Measurements from ENCODE around the gene KIF17.

KIF17 gene

GRCh38 chr1:20724364-20725188, 6.8 kb upstream of the KIF17 start:
- DNase-seq (ENCODE audit: low read depth in 2 of 2): no peak
- H3K4me3 ChIP-seq (replicated peaks in 1 of 2; ENCODE audit: low read depth in 2 of 2, low read length in 2 of 2): no peak overlapping the region
- TF ChIP-seq CTCF (IDR thresholded peaks at IDR 0.05; ENCODE audit: low read depth, low read length): no peak

GRCh38 chr1:20723537-20724363, 5.9 kb upstream of the KIF17 start:
- TF ChIP-seq CTCF (IDR thresholded peaks at IDR 0.05; ENCODE audit: low read depth, low read length): no peak
- no peak overlapping the region for H3K4me3 ChIP-seq (replicated peaks in 1 of 2; ENCODE audit: low read depth in 2 of 2, low read length in 2 of 2)
- no peak for DNase-seq (ENCODE audit: low read depth in 2 of 2)

GRCh38 chr1:20723159-20723536, 5.3 kb upstream of the KIF17 start:
- TF ChIP-seq CTCF (IDR thresholded peaks at IDR 0.05; ENCODE audit: low read depth, low read length): no peak
- no peak overlapping the region for H3K4me3 ChIP-seq (replicated peaks in 1 of 2; ENCODE audit: low read depth in 2 of 2, low read length in 2 of 2)
- DNase-seq (ENCODE audit: low read depth in 2 of 2): no peak

GRCh38 chr1:20721117-20722061, 3.6 kb upstream of the KIF17 start:
- DNase-seq (ENCODE audit: low read depth in 2 of 2): no peak
- no peak overlapping the region for H3K4me3 ChIP-seq (replicated peaks in 1 of 2; ENCODE audit: low read depth in 2 of 2, low read length in 2 of 2)
- TF ChIP-seq CTCF (IDR thresholded peaks at IDR 0.05; ENCODE audit: low read depth, low read length): no peak

DNA sequence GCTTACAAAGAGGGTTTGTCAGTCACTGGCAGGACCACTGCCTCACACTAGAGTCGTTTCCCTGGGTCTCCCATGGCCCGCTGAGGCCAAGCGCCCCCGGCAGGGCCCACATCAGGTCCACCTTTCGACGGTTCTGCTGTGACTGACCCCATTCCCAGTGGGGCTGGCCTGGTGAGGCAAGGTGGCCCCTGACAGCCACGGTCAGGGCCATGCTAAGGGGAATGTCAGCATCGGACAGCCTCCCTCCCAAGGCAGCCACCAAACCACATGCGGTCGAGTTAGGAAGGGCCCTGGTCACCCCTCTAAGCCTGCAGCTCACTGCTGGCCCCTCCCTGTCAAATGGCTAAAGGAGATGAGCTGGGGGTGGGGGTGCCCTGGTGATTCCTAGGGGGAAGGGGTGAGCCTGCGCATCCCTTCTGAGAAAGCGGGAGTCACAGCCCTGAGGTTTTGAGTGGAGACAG, 2.9 kb upstream of the KIF17 start:
- TF ChIP-seq CTCF (IDR thresholded peaks at IDR 0.05; ENCODE audit: low read depth, low read length): no peak
- DNase-seq (ENCODE audit: low read depth in 2 of 2): no peak
- H3K4me3 ChIP-seq (replicated peaks in 1 of 2; ENCODE audit: low read depth in 2 of 2, low read length in 2 of 2): no peak overlapping the region
